Mesenchymal stem cell (in vitro differentiated cells and primary cell): ENCODE measurements around the gene MAD2L2.

Experiments used
- DNase-seq: peaks from one replicate; pipeline ENCODE4 v3.0.0-alpha.2; 2013
- H2AFZ ChIP-seq: one replicate; pipeline ENCODE4 v1.6.1; 2013; ENCODE audit warnings: low read depth, mild to moderate bottlenecking, control low read depth, inconsistent platforms, low read length, moderate library complexity
- H2AK5ac ChIP-seq: 2 replicates; pipeline ENCODE4 v1.6.1; 2013; ENCODE audit warnings: low read length, moderate library complexity, mild to moderate bottlenecking, inconsistent platforms; ENCODE audit not compliant: severe bottlenecking
- H2BK120ac ChIP-seq: one replicate; pipeline ENCODE4 v1.6.1; 2013; ENCODE audit warnings: low read depth, mild to moderate bottlenecking, inconsistent platforms, low read length, moderate library complexity
- H2BK12ac ChIP-seq, 2 experiments: one replicate each; pipeline ENCODE4 v1.6.1; 2013; ENCODE audit warnings: inconsistent platforms in 2 of 2, low read length in 2 of 2, mild to moderate bottlenecking in 2 of 2, moderate library complexity in 2 of 2, control low read depth in 1 of 2
- H2BK15ac ChIP-seq: one replicate; pipeline ENCODE4 v1.6.1; 2013; ENCODE audit warnings: mild to moderate bottlenecking, low read depth, inconsistent platforms; ENCODE audit not compliant: poor library complexity, severe bottlenecking
- H2BK5ac ChIP-seq: 2 replicates; pipeline ENCODE4 v1.6.1; 2013; ENCODE audit warnings: low read depth, mild to moderate bottlenecking, low read length, control low read depth, inconsistent platforms; ENCODE audit not compliant: poor library complexity, severe bottlenecking
- H3K14ac ChIP-seq, 2 experiments: one replicate each; pipeline ENCODE4 v1.6.1; 2013; ENCODE audit warnings: inconsistent platforms in 2 of 2, low read length in 2 of 2, control low read depth in 1 of 2, mild to moderate bottlenecking in 1 of 2, moderate library complexity in 1 of 2
- H3K18ac ChIP-seq, 2 experiments: one replicate each; pipeline ENCODE4 v1.6.1; 2013; ENCODE audit warnings: inconsistent platforms in 2 of 2, low read length in 2 of 2, control low read depth in 1 of 2, low read depth in 1 of 2, mild to moderate bottlenecking in 1 of 2
- H3K23ac ChIP-seq, 2 experiments: one replicate each; pipeline ENCODE4 v1.6.1; 2013; ENCODE audit warnings: inconsistent platforms in 2 of 2, low read length in 2 of 2, mild to moderate bottlenecking in 2 of 2, moderate library complexity in 2 of 2, control low read depth in 1 of 2
- H3K27ac ChIP-seq: 2 replicates; pipeline ENCODE4 v1.5.1; 2013; ENCODE audit warnings: mild to moderate bottlenecking, moderate library complexity, low read length, control low read depth, inconsistent platforms; ENCODE audit not compliant: poor library complexity, severe bottlenecking
- H3K27me3 ChIP-seq, 2 experiments: 2 replicates each; pipeline versions ENCODE4 v1.6.1 to v1.7.0; 2013; ENCODE audit warnings: low read length in 2 of 2, mild to moderate bottlenecking in 2 of 2, moderate library complexity in 2 of 2, control low read depth in 1 of 2, inconsistent platforms in 1 of 2; ENCODE audit not compliant: control insufficient read depth in 1 of 2, insufficient read depth in 1 of 2
- H3K36me3 ChIP-seq, 2 experiments: 2 replicates each; pipeline versions ENCODE4 v1.6.1 to v1.7.0; 2013; ENCODE audit warnings: low read length in 2 of 2, control low read depth in 1 of 2, inconsistent platforms in 1 of 2, low read depth in 1 of 2, mild to moderate bottlenecking in 1 of 2; ENCODE audit not compliant: insufficient read depth in 2 of 2, control insufficient read depth in 1 of 2
- H3K4ac ChIP-seq, 2 experiments: one replicate each; pipeline ENCODE4 v1.6.1; 2013; ENCODE audit warnings: inconsistent platforms in 2 of 2, low read length in 2 of 2, mild to moderate bottlenecking in 2 of 2, moderate library complexity in 2 of 2, control low read depth in 1 of 2, low read depth in 1 of 2
- H3K4me1 ChIP-seq: 2 replicates; pipeline ENCODE4 v1.6.1; 2013; ENCODE audit warnings: low read depth, low read length, control low read depth; ENCODE audit not compliant: control insufficient read depth, insufficient read depth
- H3K4me2 ChIP-seq: 2 replicates; pipeline ENCODE4 v1.6.1; 2013; ENCODE audit warnings: low read length, mild to moderate bottlenecking, inconsistent platforms; ENCODE audit not compliant: poor library complexity, severe bottlenecking
- H3K4me3 ChIP-seq, 2 experiments: 2 replicates each; pipeline versions ENCODE4 v1.5.1 to v1.7.0; 2013; ENCODE audit warnings: low read length in 2 of 2, mild to moderate bottlenecking in 2 of 2, control low read depth in 1 of 2, low read depth in 1 of 2; ENCODE audit not compliant: insufficient read depth in 1 of 2
- H3K79me1 ChIP-seq: replicated peaks from 2 replicates; pipeline ENCODE4 v1.6.1; 2013; ENCODE audit warnings: mild to moderate bottlenecking, control low read depth, low read length, inconsistent platforms; ENCODE audit not compliant: poor library complexity, severe bottlenecking
- H3K9ac ChIP-seq: 2 replicates; pipeline ENCODE4 v1.7.0; 2013; ENCODE audit warnings: mild to moderate bottlenecking, low read length, moderate library complexity
- H3K9me3 ChIP-seq: 2 replicates; pipeline ENCODE4 v1.7.0; 2013; ENCODE audit warnings: mild to moderate bottlenecking, low read length; ENCODE audit not compliant: control insufficient read depth
- H4K8ac ChIP-seq: one replicate; pipeline ENCODE4 v1.6.1; 2013; ENCODE audit warnings: inconsistent platforms, mild to moderate bottlenecking, low read length, moderate library complexity
- H4K91ac ChIP-seq: one replicate; pipeline ENCODE4 v1.6.1; 2013; ENCODE audit warnings: mild to moderate bottlenecking, low read length, inconsistent platforms
- WGBS: methylation state at CpG from one replicate; pipeline ENCODE4 v1.1.7; 2013; ENCODE audit warnings: mixed read lengths; 5-methylcytosine and 5-hydroxymethylcytosine counted together

MAD2L2 gene

DNA sequence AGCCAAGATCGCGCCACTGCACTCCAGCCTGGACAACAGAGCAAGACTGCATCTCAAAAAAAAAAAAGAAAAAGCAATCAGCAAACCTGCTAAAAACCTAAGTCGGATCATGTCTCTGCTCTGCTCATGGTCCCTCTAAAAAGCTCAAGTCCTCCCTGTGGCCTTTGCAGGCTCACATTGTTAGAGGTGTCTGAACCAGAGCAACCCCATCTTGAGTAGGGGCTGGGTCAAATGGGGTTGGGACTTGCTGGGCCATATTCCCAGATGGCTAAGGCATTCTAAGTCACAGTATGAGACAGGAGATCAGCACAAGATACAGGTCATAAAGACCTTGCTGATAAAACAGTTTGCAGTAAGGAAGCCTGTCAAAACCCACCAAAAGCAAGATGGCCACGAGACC is 7.6 kb upstream of the MAD2L2 start:
- no peaks in the 10 kb centered on the region for H3K36me3 ChIP-seq
- H3K9ac ChIP-seq = no peak overlapping the region
- H3K4me1 ChIP-seq = peaks cover 25% of the 10 kb centered on the region
- H2BK15ac ChIP-seq = no peak overlapping the region
- no peak overlapping the region for H4K91ac ChIP-seq
- H3K14ac ChIP-seq = no peak overlapping the region
- H2BK120ac ChIP-seq = no peak overlapping the region
- no peak overlapping the region for H3K4ac ChIP-seq
- DNase-seq = no peak
- H2AK5ac ChIP-seq = no peak overlapping the region
- H2BK12ac ChIP-seq = no peak overlapping the region
- H3K9me3 ChIP-seq = no peaks in the 10 kb centered on the region
- no peak overlapping the region for H3K4me3 ChIP-seq
- WGBS = 94% methylated on average over 4 of the region's 4 CpGs
- no peak overlapping the region for H4K8ac ChIP-seq
- H3K27ac ChIP-seq = no peak overlapping the region
- peaks cover 59 to 67% of the 10 kb centered on the region in 2 experiments for H3K27me3 ChIP-seq
- H3K4me2 ChIP-seq = no peak overlapping the region
- H3K23ac ChIP-seq = no peak overlapping the region
- no peak overlapping the region for H3K18ac ChIP-seq
- H2AFZ ChIP-seq = no peak overlapping the region
- no peaks in the 10 kb centered on the region for H3K79me1 ChIP-seq
- H2BK5ac ChIP-seq = no peak overlapping the region

- H3K27ac ChIP-seq = no peak overlapping the region
- H3K4me3 ChIP-seq = no peak overlapping the region
- WGBS = 90% methylated on average over 6 of the region's 7 CpGs
- no peak overlapping the region for H3K4me2 ChIP-seq
- no peak overlapping the region for H2BK120ac ChIP-seq
- peaks cover 13% of the 10 kb centered on the region for H3K4me1 ChIP-seq
- no peaks in the 10 kb centered on the region for H3K9me3 ChIP-seq
- H3K79me1 ChIP-seq = peaks cover 4% of the 10 kb centered on the region
- H2BK12ac ChIP-seq = no peak overlapping the region
- H2BK5ac ChIP-seq = no peak overlapping the region
- H3K4ac ChIP-seq = no peak overlapping the region
- H3K9ac ChIP-seq = no peak overlapping the region
- no peak overlapping the region for H3K14ac ChIP-seq
- peaks cover 34 to 53% of the 10 kb centered on the region in 2 experiments for H3K27me3 ChIP-seq
- no peak overlapping the region for H3K18ac ChIP-seq
- H3K36me3 ChIP-seq = no peaks in the 10 kb centered on the region
- DNase-seq = no peak
- H2AFZ ChIP-seq = no peak overlapping the region
- no peak overlapping the region for H4K8ac ChIP-seq
- H2BK15ac ChIP-seq = no peak overlapping the region
- no peak overlapping the region for H3K23ac ChIP-seq
- H4K91ac ChIP-seq = no peak overlapping the region
- no peak overlapping the region for H2AK5ac ChIP-seq
Observed at GRCh38 chr1:11685210-11685752, 4.3 kb upstream of the MAD2L2 start.

DNA sequence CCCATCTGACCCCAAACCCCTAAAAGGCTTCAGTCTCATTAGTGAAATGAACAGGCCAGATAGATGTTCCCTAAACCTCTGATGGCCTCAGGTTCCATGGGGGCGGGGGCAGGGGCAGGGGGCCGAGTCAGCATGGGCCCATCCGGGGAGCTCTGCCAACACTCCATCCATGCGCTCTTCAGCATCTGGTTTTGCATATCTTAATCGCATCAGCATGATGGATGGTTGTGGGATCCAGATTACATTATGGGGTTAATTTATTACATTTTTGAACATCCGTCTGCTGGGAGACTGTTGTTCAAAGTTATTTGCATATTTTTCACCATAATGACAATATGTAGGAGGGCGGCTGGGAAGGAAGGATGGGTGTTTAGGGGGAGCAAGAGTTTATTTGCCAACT is 3.1 kb upstream of the MAD2L2 start:
- Histone ChIP-seq H2BK12ac (no peak overlapping the region), H3K4me1 (peaks cover 14% of the 10 kb centered on the region), H2BK120ac (no peak overlapping the region), H3K4me3 (no peak overlapping the region), H3K4ac (no peak overlapping the region), H3K27ac (no peak overlapping the region), H3K9ac (no peak overlapping the region), H3K36me3 (no peaks in the 10 kb centered on the region), H4K91ac (no peak overlapping the region), H2AK5ac (no peak overlapping the region), H4K8ac (no peak overlapping the region), H3K4me2 (no peak overlapping the region), H3K18ac (no peak overlapping the region), H3K79me1 (peaks cover 11% of the 10 kb centered on the region), H2AFZ (no peak overlapping the region), H3K9me3 (no peaks in the 10 kb centered on the region), H3K27me3 (peaks cover 23 to 42% of the 10 kb centered on the region in 2 experiments), H2BK15ac (no peak overlapping the region), H3K14ac (no peak overlapping the region), H3K23ac (no peak overlapping the region), H2BK5ac (no peak overlapping the region)
- no peak for DNase-seq
- WGBS = 69% methylated on average over 7 of the region's 7 CpGs

- H3K79me1 ChIP-seq = peaks cover 13% of the 10 kb centered on the region
- H4K91ac ChIP-seq = no peak overlapping the region
- no peak overlapping the region for H3K27ac ChIP-seq
- H3K14ac ChIP-seq = no peak overlapping the region
- 0% methylated on average over 1 of the region's 1 CpG for WGBS
- H2BK12ac ChIP-seq = no peak overlapping the region
- H2BK120ac ChIP-seq = no peak overlapping the region
- no peak overlapping the region for H3K4ac ChIP-seq
- H3K9me3 ChIP-seq = no peaks in the 10 kb centered on the region
- no peak overlapping the region for H2AK5ac ChIP-seq
- no peak overlapping the region for H4K8ac ChIP-seq
- H2BK15ac ChIP-seq = no peak overlapping the region
- no peak overlapping the region for H3K23ac ChIP-seq
- no peak overlapping the region for H3K4me3 ChIP-seq
- H3K4me1 ChIP-seq = peaks cover 14% of the 10 kb centered on the region
- no peak overlapping the region for H3K4me2 ChIP-seq
- no peak overlapping the region for H2AFZ ChIP-seq
- H3K36me3 ChIP-seq = no peaks in the 10 kb centered on the region
- no peak overlapping the region for H3K9ac ChIP-seq
- H3K18ac ChIP-seq = no peak overlapping the region
- no peak for DNase-seq
- H2BK5ac ChIP-seq = no peak overlapping the region
- H3K27me3 ChIP-seq = peaks cover 12 to 29% of the 10 kb centered on the region in 2 experiments
Observed at GRCh38 chr1:11682799-11683198, 1.9 kb upstream of the MAD2L2 start.
